HL-60 (cell line): ENCODE measurements around the gene LILRA6.
"Not testable (repeated sequence)": the region's sequence is repeated elsewhere in the genome, so short reads cannot be mapped to it uniquely, and the experiment has no call there.

Source experiments
- DNase-seq, 2 experiments: peaks; one replicate each; pipeline ENCODE4 v3.0.0-alpha.2; 2010 to 2020; ENCODE audit warnings: low read depth in 1 of 2, low spot score in 1 of 2
- H3K27ac ChIP-seq: fragments of 250-450 bp; sonication (Bioruptor Pico); replicated peaks from 2 replicates; pipeline ENCODE4 v1.5.1; 2020; ENCODE audit warnings: mild to moderate bottlenecking, moderate library complexity
- H3K27me3 ChIP-seq: fragments of 250-450 bp; sonication (Bioruptor Pico); 2 replicates; pipeline ENCODE4 v1.5.1; 2021; ENCODE audit warnings: mild to moderate bottlenecking, moderate library complexity; ENCODE audit not compliant: insufficient read depth, poor library complexity, severe bottlenecking
- H3K4me3 ChIP-seq: replicated peaks from 2 replicates; pipeline ENCODE4 v1.5.1; 2011; ENCODE audit warnings: mild to moderate bottlenecking, control low read depth, low read length; ENCODE audit not compliant: insufficient read depth
- CTCF ChIP-seq: IDR thresholded peaks from one replicate; pipeline ENCODE4 v1.5.1; 2011; ENCODE audit warnings: low read length, control low read depth, inconsistent platforms; ENCODE audit not compliant: insufficient read depth
- GABPA ChIP-seq: IDR thresholded peaks from 2 replicates; pipeline ENCODE4 v1.6.1; 2012; ENCODE audit warnings: low read depth
- POLR2AphosphoS5 ChIP-seq: IDR thresholded peaks from 2 replicates; pipeline ENCODE4 v1.6.1; 2012; ENCODE audit warnings: low read depth
- REST ChIP-seq: IDR thresholded peaks from 2 replicates; pipeline ENCODE4 v1.6.1; 2012; ENCODE audit warnings: low read depth; ENCODE audit not compliant: insufficient replicate concordance
- SPI1 ChIP-seq: IDR thresholded peaks from 2 replicates; pipeline ENCODE4 v1.6.1; 2012; ENCODE audit warnings: low read depth, mild to moderate bottlenecking, borderline replicate concordance

LILRA6 gene

DNA sequence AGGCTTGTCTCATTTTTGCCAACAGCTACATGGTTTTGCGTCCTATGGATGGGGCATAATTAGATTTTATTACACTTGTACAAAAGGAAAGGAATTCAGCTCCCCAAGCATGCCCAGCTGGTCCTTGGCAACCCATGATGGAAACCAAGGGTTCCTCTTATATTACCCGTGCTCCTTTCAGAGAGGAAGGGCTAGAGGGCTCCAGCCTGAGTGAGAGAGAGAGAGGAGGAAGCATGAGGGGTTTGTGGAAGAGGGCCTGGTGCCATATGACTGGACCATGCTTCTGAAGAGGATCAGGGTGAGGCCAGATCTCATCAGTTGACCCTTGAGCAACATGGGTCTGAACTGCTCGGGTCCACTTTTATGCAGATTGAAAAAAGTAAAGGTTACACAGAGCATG is 45.5 kb downstream of the LILRA6 start:
- H3K4me3 ChIP-seq = no peak overlapping the region
- DNase-seq = no peak
- no peak for TF ChIP-seq REST
- no peak for TF ChIP-seq GABPA
- no peak for TF ChIP-seq POLR2AphosphoS5
- TF ChIP-seq CTCF = no peak
- no peak for TF ChIP-seq SPI1
- H3K27ac ChIP-seq = no peak overlapping the region
- no peaks in the 10 kb centered on the region for H3K27me3 ChIP-seq

GRCh38 chr19:54196536-54196935 is 46.1 kb downstream of the LILRA6 start:
- no peak for TF ChIP-seq REST
- no peak for TF ChIP-seq GABPA
- no peak for TF ChIP-seq CTCF
- no peak for TF ChIP-seq POLR2AphosphoS5
- no peak for TF ChIP-seq SPI1
- no peak overlapping the region for H3K27ac ChIP-seq
- no peak overlapping the region for H3K4me3 ChIP-seq
- no peak for DNase-seq
- no peaks in the 10 kb centered on the region for H3K27me3 ChIP-seq

DNA sequence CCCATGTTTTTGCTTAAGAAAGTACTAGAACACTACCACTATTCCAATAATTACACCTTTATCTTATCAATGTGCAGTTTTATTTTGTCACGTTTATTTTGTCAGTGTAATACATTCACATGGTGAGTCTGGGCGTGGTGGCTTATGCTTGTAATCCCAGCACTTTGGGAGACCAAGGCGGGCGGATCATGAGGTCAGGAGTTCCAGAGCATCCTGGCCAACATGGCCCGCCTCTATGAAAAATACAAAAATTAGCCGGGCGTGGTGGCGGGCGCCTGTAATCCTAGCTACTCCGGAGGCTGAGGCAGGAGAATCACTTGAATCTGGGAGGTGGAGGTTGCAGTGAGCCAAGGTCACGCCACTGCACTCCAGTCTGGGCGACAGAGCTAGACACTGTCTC is 48.1 kb downstream of the LILRA6 start:
- not testable (repeated sequence) for DNase-seq, H3K4me3 ChIP-seq, H3K27ac ChIP-seq, H3K27me3 ChIP-seq

GRCh38 chr19:54193011-54193410 is 49.6 kb downstream of the LILRA6 start:
- H3K27ac ChIP-seq = no peak overlapping the region
- H3K4me3 ChIP-seq = no peak overlapping the region
- no peaks in the 10 kb centered on the region for H3K27me3 ChIP-seq
- DNase-seq = no peak
- no peak for TF ChIP-seq REST
- no peak for TF ChIP-seq SPI1
- TF ChIP-seq CTCF = no peak
- TF ChIP-seq POLR2AphosphoS5 = no peak
- no peak for TF ChIP-seq GABPA
